ENCODE results near the gene FGF23. TPM values are rescaled to one million over a fixed set of nuclear protein-coding genes. Genes with fewer than 3 reads are reported as not detected.

The FGF23 gene
- total and polyA plus RNA-seq, 7 donors = not detected

DNA sequence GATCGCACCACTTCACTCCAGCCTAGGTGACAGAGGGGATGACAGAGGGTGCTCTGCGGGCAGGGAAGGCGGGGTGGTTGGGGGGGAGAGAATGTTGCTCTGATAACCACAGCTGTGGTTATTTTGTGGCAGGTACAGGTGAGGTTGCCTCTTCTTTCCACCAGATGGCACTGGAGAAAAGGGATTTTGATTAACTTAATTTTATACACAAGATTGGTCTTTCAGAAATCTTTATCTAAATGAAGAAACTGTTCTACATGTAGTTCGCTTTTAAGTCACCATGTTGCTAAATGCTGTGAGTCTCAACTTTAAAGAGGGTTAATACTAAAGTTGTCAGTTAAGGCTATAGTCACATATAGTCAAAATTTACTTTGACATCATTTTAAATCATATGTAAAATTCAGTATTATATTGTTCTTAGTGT is 25.7 kb downstream of the FGF23 start:
- Histone ChIP-seq H3K4me3 (no peak overlapping the region), H3K36me3 (ENCODE audit: insufficient read depth in 1 of 2, low read depth in 1 of 2) (peaks cover 0 to 54% of the 10 kb centered on the region in 2 donors), H3K4me1 (no peaks in the 10 kb centered on the region), H3K27me3 (ENCODE audit: insufficient read depth in 3 of 3, low read length in 2 of 3) (no peaks in the 10 kb centered on the region), H3K9me3 (no peaks in the 10 kb centered on the region), H3K27ac (no peak overlapping the region)
- ATAC-seq = peak in 2 of 4 donors; percentile 56 to 57
- TF ChIP-seq, protein P1, sequence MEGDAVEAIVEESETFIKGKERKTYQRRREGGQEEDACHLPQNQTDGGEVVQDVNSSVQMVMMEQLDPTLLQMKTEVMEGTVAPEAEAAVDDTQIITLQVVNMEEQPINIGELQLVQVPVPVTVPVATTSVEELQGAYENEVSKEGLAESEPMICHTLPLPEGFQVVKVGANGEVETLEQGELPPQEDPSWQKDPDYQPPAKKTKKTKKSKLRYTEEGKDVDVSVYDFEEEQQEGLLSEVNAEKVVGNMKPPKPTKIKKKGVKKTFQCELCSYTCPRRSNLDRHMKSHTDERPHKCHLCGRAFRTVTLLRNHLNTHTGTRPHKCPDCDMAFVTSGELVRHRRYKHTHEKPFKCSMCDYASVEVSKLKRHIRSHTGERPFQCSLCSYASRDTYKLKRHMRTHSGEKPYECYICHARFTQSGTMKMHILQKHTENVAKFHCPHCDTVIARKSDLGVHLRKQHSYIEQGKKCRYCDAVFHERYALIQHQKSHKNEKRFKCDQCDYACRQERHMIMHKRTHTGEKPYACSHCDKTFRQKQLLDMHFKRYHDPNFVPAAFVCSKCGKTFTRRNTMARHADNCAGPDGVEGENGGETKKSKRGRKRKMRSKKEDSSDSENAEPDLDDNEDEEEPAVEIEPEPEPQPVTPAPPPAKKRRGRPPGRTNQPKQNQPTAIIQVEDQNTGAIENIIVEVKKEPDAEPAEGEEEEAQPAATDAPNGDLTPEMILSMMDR (IDR thresholded peaks at IDR 0.05) = peak; percentile 58
- intact Hi-C loops (cut with DNase I) = loop anchor here (5.0 kb wide), 2 partner anchors 174 to 179 kb away; no protein-coding TSS in a partner anchor
- WGBS, 3 donors = 72 to 77% (median 73%) methylated on average over 4 of the region's 4 CpGs
- DNase-seq = no peak

- H3K36me3 ChIP-seq (ENCODE audit: insufficient read depth in 1 of 2, low read depth in 1 of 2) = peaks cover 0 to 45% of the 10 kb centered on the region in 2 donors
- no peak overlapping the region for H3K4me3 ChIP-seq
- no peaks in the 10 kb centered on the region for H3K9me3 ChIP-seq
- DNase-seq (no peak), ATAC-seq (no peak)
- no peaks in the 10 kb centered on the region for H3K4me1 ChIP-seq
- no peak overlapping the region for H3K27ac ChIP-seq
- TF ChIP-seq, protein P1 (IDR thresholded peaks at IDR 0.05) = no peak
- H3K27me3 ChIP-seq (ENCODE audit: insufficient read depth in 3 of 3, low read length in 2 of 3) = no peaks in the 10 kb centered on the region
- intact Hi-C loops (cut with DNase I) = no loop called here
Measured at GRCh38 chr12:4346931-4347330, 32.6 kb downstream of the FGF23 start.

DNA sequence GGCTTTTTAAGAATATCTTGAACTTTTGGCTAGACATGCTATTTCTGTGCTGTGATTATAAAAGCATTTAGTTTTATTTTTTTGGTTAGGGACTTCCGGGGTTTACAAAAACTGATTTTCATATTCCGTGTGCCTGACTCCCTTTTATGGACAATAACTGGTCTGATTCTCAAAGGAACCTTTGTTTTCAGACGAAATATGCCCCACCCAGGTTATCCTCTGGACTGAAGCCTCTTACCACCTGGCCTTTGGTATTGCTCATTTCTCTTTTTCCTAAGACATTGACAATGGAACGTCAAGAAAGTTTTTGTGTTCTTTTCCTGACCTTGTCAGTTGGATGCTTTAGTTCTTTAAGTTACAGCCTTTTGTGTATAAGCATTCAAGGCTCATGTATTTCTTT is 47.7 kb downstream of the FGF23 start:
- ATAC-seq = no peak
- intact Hi-C loops (cut with DNase I) = no loop called here
- Histone ChIP-seq H3K36me3 (ENCODE audit: insufficient read depth in 1 of 2, low read depth in 1 of 2) (peaks cover 0 to 30% of the 10 kb centered on the region in 2 donors), H3K27ac (no peak overlapping the region), H3K27me3 (ENCODE audit: insufficient read depth in 3 of 3, low read length in 2 of 3) (no peaks in the 10 kb centered on the region), H3K4me3 (no peak overlapping the region), H3K4me1 (peaks cover under 1% of the 10 kb centered on the region), H3K9me3 (no peaks in the 10 kb centered on the region)
- DNase-seq = no peak
- TF ChIP-seq, protein P1 (IDR thresholded peaks at IDR 0.05) = no peak
- WGBS, 3 donors = 50 to 55% (median 50%) methylated on average over 4 of the region's 4 CpGs

DNA sequence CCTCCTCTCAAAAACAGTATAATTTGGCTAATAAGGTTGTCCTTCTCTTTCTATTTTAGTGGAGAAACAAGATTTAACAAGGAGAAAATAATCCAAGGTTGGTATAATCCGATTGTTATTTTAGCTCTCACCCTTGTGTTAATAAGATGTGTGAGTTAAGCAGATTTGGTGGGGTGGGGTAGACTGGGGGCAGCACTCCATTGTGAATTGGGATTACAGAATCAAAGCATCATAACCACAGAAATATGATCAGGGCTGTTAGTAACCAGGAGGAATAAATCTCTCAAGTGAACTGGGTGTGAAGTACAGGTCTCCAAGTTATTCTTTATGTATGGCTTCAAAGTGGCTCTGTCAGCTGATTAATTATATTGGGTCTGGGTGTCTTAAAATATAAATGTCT is 48.3 kb downstream of the FGF23 start:
- H3K9me3 ChIP-seq = no peaks in the 10 kb centered on the region
- no peaks in the 10 kb centered on the region for H3K27me3 ChIP-seq (ENCODE audit: insufficient read depth in 3 of 3, low read length in 2 of 3)
- DNase-seq (no peak), ATAC-seq (no peak)
- peaks cover 7% of the 10 kb centered on the region for H3K4me1 ChIP-seq
- H3K36me3 ChIP-seq (ENCODE audit: insufficient read depth in 1 of 2, low read depth in 1 of 2) = peaks cover 0 to 29% of the 10 kb centered on the region in 2 donors
- H3K4me3 ChIP-seq = no peak overlapping the region
- H3K27ac ChIP-seq = no peak overlapping the region
- TF ChIP-seq, protein P1 (IDR thresholded peaks at IDR 0.05) = no peak
- WGBS, 3 donors = 70 to 79% (median 73%) methylated on average over 1 of the region's 1 CpG
- intact Hi-C loops (cut with DNase I) = no loop called here

DNA sequence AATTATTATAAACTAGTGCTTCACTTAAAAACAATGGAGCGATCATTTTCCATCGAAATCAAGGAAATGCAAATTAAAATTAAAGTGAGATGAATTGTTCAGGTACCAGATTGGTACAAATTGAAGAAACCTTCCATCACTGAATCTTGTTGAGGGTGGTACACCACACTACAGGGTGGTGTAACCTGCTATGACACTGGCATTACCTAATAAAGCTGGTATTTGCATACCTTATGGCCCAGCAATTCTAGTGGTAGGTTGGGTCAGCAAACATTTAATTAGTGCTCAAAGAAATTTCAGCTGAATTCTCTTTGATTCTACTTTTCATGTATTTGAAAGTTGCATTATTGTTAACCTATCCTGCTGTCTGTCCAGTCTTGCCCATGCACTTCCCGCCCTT is 49.3 kb downstream of the FGF23 start:
- Histone ChIP-seq H3K36me3 (ENCODE audit: insufficient read depth in 1 of 2, low read depth in 1 of 2) (peaks cover 0 to 24% of the 10 kb centered on the region in 2 donors), H3K4me1 (peaks cover 16% of the 10 kb centered on the region), H3K27me3 (ENCODE audit: insufficient read depth in 3 of 3, low read length in 2 of 3) (no peaks in the 10 kb centered on the region), H3K27ac (no peak overlapping the region), H3K9me3 (no peaks in the 10 kb centered on the region), H3K4me3 (no peak overlapping the region)
- no peak for ATAC-seq
- 95 to 97% (median 95%) methylated on average over 3 of the region's 3 CpGs for WGBS, 3 donors
- intact Hi-C loops (cut with DNase I) = no loop called here
- TF ChIP-seq, protein P1 (IDR thresholded peaks at IDR 0.05) = no peak
- DNase-seq = no peak

Data from psoas muscle (tissue), 8 donors.